ENCODE measurements around the gene C1orf116. TPM values are rescaled to one million over a fixed set of nuclear protein-coding genes. Genes with fewer than 3 reads are reported as not detected.

Gene C1orf116
- total RNA-seq, 3 donors from 2014 or later (not counting 1 experiment from before 2014, with no cell fraction given): 0.21 to 0.39 (median 0.30) TPM

DNA sequence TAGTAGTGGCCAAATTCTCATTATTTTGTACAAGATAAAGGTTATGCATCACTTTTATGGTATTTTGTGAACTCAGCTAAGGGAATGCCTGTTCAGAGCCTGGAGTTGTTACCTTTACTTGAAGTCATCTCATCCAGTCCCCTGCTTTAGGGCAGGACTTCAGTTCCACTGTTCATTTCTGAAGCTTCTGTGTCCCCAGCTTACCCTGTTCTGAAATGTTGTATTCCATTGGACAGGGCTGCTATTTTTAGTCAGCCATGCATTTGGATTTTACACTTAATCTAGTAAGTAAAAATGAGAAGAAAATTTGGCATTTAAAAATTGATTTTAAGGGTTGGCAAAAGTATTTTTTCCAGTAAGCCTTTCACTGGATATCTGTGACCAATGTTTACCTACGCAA lies 44.5 kb upstream of the C1orf116 start:
- Histone ChIP-seq H3K4me1 (ENCODE audit: control insufficient read depth, insufficient read depth, low read length) (peaks cover 2% of the 10 kb centered on the region), H3K36me3 (ENCODE audit: control insufficient read depth, insufficient read depth, low read length) (no peaks in the 10 kb centered on the region), H3K27ac (ENCODE audit: low read length) (no peak overlapping the region), H3K9me3 (ENCODE audit: control insufficient read depth, insufficient read depth, low read length) (no peaks in the 10 kb centered on the region), H3K4me3 (ENCODE audit: low read length) (no peak overlapping the region), H3K27me3 (ENCODE audit: control insufficient read depth, insufficient read depth, low read length) (no peaks in the 10 kb centered on the region)
- ATAC-seq (no peak), DNase-seq (no peak)
- no peaks in the 10 kb centered on the region for H3K4me1 Mint-ChIP-seq
- intact Hi-C loops (cut with micrococcal nuclease): loop anchor here (1.0 kb wide), 1 partner anchor 27 kb away; no protein-coding TSS in a partner anchor
- no peak overlapping the region for H3K4me3 Mint-ChIP-seq
- TF ChIP-seq, protein P1, sequence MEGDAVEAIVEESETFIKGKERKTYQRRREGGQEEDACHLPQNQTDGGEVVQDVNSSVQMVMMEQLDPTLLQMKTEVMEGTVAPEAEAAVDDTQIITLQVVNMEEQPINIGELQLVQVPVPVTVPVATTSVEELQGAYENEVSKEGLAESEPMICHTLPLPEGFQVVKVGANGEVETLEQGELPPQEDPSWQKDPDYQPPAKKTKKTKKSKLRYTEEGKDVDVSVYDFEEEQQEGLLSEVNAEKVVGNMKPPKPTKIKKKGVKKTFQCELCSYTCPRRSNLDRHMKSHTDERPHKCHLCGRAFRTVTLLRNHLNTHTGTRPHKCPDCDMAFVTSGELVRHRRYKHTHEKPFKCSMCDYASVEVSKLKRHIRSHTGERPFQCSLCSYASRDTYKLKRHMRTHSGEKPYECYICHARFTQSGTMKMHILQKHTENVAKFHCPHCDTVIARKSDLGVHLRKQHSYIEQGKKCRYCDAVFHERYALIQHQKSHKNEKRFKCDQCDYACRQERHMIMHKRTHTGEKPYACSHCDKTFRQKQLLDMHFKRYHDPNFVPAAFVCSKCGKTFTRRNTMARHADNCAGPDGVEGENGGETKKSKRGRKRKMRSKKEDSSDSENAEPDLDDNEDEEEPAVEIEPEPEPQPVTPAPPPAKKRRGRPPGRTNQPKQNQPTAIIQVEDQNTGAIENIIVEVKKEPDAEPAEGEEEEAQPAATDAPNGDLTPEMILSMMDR (IDR thresholded peaks at IDR 0.05): no peak
- H3K27me3 Mint-ChIP-seq (ENCODE audit: low read depth in 2 of 2): peaks cover under 1 to 8% of the 10 kb centered on the region in 2 donors
- no peaks in the 10 kb centered on the region for H3K36me3 Mint-ChIP-seq
- H3K9me3 Mint-ChIP-seq: no peaks in the 10 kb centered on the region
- 100% methylated on average over 1 of the region's 1 CpG for WGBS (ENCODE audit: insufficient coverage)
- no peak overlapping the region for H3K27ac Mint-ChIP-seq

DNA sequence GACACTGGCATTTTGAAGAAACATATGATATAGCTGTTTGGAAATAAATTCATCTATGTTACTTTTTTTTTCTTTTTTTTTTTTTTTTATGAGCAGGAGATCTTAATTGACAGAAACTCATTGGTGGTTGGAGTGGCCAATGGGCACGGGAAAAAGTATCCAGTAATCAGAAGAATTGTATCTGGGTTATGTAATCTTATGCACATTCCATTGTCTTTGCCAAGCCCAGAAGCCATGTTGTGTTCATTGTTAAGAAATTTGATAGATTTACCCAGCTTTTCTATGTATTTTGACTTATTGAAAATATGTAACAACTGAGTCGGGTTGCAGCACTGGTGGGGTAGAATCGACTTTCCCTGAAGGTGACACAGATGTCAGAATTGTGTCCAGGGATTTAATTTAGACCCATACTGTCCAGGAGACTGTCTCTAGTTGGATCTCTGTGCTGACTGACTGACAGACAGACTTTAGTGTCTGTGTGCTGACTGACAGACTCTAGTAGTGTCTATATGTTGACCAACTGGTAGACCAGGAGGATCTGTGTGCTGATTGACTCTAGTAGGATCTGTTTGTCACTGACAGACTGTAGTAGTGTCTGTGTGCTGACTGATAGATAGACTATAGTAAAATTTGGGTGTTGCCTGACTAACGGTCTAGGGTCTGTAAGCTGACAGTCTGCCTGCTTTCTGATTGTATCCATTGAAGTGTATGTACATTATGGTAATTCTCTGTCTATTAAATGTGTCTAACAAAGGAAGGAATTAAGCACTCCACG lies 43.8 kb upstream of the C1orf116 start:
- Histone ChIP-seq H3K4me3 (ENCODE audit: low read length) (no peak overlapping the region), H3K9me3 (ENCODE audit: control insufficient read depth, insufficient read depth, low read length) (no peaks in the 10 kb centered on the region), H3K36me3 (ENCODE audit: control insufficient read depth, insufficient read depth, low read length) (no peaks in the 10 kb centered on the region), H3K27me3 (ENCODE audit: control insufficient read depth, insufficient read depth, low read length) (no peaks in the 10 kb centered on the region), H3K4me1 (ENCODE audit: control insufficient read depth, insufficient read depth, low read length) (peaks cover 8% of the 10 kb centered on the region), H3K27ac (ENCODE audit: low read length) (no peak overlapping the region)
- TF ChIP-seq, protein P1 (IDR thresholded peaks at IDR 0.05): no peak
- WGBS (ENCODE audit: insufficient coverage): 87% methylated on average over 4 of the region's 5 CpGs
- intact Hi-C loops (cut with micrococcal nuclease): no loop called here
- DNase-seq: no peak
- Mint-ChIP-seq H3K27me3 (ENCODE audit: low read depth in 2 of 2) (peaks cover 0 to 7% of the 10 kb centered on the region in 2 donors), H3K4me1 (peaks cover 3 to 5% of the 10 kb centered on the region in 2 donors), H3K36me3 (no peaks in the 10 kb centered on the region), H3K27ac (no peak overlapping the region), H3K9me3 (no peaks in the 10 kb centered on the region), H3K4me3 (no peak overlapping the region)
- ATAC-seq: no peak

DNA sequence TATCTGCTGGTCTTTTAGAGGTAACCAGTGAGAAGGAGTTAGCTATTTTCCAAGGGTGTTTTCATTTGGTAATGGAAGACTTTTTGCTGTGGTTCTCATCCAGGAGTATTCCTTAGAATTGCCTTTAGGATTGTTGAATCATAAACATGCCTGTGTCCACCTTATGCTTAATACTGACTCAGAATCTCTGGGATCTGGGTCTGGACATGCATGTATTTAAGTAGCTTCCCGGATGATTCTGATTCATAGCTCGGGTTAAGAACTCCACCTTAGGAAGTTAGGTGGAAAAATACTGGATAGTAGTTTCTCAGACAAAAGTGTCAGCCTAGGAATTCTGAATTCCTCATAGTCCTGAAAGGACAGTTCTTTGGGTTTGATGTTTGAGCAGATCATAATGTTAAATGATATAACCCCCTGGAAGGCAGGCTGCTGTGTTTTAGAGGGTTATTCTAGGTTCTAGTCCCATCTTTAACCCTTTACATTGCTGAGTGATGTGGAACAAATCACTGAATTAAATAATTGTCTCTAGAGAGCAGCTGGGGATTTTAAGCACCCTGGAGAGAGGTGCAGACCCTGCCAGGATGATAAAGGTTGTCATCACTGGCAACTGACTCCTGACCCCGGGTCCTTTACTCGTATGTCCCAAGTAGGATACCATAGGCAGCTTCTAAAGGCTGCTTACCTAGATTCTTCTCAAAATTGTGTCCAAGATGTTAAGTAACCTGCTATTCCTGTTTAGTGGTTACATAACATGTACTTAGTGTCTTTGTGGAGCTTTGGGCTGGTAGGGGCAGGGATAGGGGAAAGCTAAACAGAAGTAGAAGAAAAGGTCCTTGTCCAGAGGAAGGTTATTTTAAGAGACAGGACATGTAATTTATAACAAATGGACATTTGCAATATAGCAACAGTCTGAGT lies 41.6 kb upstream of the C1orf116 start:
- H3K4me3 ChIP-seq (ENCODE audit: low read length): no peak overlapping the region
- TF ChIP-seq, protein P1 (IDR thresholded peaks at IDR 0.05): no peak
- Mint-ChIP-seq H3K27me3 (ENCODE audit: low read depth in 2 of 2) (peaks cover 0 to 6% of the 10 kb centered on the region in 2 donors), H3K27ac (no peak overlapping the region), H3K9me3 (no peaks in the 10 kb centered on the region), H3K4me3 (no peak overlapping the region), H3K36me3 (no peaks in the 10 kb centered on the region), H3K4me1 (peaks cover 20 to 22% of the 10 kb centered on the region in 2 donors)
- peaks cover 23% of the 10 kb centered on the region for H3K4me1 ChIP-seq (ENCODE audit: control insufficient read depth, insufficient read depth, low read length)
- intact Hi-C loops (cut with micrococcal nuclease): no loop called here
- WGBS (ENCODE audit: insufficient coverage): 89% methylated on average over 4 of the region's 4 CpGs
- no peaks in the 10 kb centered on the region for H3K9me3 ChIP-seq (ENCODE audit: control insufficient read depth, insufficient read depth, low read length)
- no peaks in the 10 kb centered on the region for H3K36me3 ChIP-seq (ENCODE audit: control insufficient read depth, insufficient read depth, low read length)
- ATAC-seq (no peak), DNase-seq (no peak)
- H3K27me3 ChIP-seq (ENCODE audit: control insufficient read depth, insufficient read depth, low read length): no peaks in the 10 kb centered on the region
- no peak overlapping the region for H3K27ac ChIP-seq (ENCODE audit: low read length)

All from natural killer cell (primary cell).